Stimulated activated CD4-positive, alpha-beta T cell treated with anti-CD3 and anti-CD28 coated beads, TNF-alpha, amount 100 ng/mL, for 48 hours (primary cell): Measurements from ENCODE around the gene SLC35B2.

ENCODE experiments used
- DNase-seq, 3 donors: peaks; one replicate each; pipeline ENCODE4 v3.0.0-alpha.2; 2020; ENCODE audit warnings: low read depth in 3 of 3

Gene SLC35B2

DNA sequence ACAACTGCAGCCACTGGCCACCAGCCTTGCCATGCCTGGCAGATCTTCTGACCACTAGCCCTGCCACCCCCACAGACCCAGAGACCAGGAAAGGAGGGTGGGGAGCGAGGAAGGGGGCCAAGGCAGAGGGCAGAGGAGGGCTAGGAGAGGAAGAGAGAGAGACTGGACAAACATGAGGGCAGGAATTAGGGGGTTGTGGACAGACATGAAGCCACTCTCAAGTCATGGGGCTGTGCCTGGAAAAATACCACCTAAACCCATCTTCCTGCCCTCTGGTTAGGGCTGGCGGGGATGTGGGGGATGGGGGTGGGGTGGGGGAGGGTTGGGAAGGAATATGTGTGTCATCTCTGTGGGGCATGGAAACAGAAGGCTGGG lies 35.4 kb downstream of the SLC35B2 start:
- DNase-seq = no peak

DNA sequence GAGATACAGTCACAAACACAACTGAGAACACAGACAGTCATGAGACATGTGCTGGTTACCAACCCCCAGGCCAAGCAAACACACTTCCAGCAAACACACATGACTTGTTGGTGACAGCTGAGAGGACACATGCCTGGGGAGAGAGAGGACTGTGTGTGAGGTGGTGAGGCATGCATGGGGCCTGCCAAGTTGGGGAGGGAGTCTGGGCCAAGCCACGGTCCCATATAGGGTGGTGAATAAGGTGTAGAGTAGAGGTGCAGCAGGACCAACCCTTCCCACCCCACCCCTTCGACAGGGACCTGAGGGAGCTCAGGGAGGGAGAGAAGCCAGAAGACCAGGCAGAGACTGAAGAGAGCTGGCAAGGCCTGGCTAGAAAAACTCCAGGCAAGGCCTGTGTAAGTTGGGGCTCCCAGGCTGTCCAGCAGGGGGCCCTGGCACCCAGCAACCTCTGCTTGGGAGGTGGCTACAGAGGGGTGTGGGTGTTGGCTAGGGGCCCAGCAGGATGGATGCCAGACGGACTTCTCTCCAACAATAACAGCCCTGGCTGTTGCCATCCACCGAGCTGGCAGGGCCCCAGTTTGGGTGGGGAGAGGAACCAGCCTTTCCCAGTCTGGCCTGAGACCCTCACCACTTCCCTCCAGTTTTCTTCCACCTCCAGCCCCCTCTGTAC lies 35.9 kb downstream of the SLC35B2 start:
- peak; percentile 45 to 73 (median 69) for DNase-seq

DNA sequence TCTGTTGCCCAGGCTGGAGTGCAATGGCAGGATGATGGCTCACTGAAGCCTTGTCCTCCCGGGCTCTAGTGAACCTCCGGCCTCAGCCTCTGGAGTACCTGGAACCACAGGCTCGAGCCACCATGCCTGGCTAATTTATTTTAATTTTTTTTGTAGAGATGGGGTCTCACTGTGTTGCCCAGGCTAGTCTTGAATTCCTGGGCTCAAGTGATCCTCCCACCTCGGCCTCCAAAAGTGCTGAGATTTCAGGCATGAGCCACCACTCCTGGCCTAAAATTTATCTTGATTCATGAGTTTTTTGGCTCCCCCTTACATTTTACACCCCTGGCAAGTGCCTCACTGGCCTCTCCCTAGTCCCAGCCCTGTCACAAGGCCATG lies 36.4 kb downstream of the SLC35B2 start:
- no peak for DNase-seq

DNA sequence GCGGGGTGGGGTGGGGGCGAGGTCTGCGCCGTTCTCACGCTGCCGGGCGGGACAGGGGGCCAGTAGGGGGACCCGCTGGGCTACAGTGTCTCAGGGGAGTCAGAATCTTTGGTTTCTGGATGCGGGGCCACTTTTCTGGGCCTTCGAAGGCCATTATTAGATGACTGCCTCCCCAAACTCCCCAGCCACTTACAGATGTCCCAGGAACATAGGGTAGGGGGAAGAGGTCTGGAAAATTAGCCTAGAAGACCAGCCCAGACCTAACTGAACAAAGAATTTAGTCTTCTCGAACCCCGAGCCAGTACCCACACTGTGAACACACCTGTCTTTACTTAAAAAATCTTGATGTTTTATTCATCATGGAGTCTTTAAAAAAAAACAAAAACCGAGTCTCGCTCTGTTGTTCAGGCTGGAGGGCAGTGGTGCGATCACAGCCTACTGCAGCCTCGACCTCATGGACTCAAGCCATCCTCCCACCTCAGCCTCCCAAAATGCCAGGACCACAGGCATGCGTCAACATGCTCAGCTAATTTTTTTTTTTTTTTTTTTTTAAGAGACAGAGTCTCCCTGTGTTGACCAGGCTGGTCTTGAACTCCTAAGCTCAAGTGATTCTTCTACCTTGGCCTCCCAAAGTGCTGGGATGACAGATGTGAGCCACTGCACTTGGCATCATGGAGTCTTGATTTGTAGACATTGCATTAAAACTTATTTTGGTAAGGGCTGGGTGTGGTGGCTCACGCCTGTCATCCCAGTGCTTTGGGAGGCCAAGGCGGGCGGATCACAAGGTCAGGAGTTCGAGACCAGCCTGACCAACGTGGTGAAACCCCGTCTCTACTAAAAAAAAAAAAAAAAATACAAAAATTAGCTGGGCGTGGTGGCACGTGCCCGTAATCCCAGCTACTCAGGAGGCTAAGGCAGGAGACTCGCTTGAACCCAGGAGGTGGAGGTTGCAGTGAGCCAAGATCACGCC lies 37.2 kb downstream of the SLC35B2 start:
- DNase-seq = no peak

DNA sequence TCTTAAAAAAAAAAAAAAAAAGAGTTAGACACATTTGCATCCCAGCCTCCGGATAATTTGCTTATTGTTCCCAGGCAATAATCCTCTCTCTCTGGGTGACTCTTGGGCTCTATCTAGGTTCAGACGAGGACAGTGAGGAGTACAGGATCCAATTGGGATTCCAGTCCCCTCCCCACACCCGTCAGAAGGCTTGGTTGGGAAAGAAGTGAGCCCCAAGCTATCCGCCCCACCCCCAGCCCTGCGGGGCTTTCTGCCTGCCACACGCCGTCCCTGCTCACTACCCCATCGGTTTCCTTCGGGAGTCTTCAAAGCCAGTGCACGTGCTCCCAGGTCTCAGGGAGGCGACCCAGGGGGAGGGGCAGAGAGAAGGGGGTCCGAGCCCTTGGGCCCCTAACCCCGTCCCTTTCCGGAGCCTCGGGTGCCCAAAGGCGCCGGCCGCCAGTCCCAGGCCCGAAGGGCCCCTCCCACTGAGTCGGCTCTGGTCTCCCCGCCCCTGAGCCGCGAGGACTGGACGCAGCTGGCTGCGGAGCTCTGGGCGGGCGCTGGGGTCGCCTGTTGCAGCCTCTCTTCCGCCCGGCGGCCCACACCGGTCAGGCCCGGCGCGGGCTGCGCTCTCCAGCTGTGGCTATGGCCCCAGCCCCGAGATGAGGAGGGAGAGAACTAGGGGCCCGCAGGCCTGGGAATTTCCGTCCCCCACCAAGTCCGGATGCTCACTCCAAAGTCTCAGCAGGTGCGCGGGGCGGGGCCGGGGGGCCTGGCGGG lies 38.1 kb downstream of the SLC35B2 start:
- DNase-seq = no peak

DNA sequence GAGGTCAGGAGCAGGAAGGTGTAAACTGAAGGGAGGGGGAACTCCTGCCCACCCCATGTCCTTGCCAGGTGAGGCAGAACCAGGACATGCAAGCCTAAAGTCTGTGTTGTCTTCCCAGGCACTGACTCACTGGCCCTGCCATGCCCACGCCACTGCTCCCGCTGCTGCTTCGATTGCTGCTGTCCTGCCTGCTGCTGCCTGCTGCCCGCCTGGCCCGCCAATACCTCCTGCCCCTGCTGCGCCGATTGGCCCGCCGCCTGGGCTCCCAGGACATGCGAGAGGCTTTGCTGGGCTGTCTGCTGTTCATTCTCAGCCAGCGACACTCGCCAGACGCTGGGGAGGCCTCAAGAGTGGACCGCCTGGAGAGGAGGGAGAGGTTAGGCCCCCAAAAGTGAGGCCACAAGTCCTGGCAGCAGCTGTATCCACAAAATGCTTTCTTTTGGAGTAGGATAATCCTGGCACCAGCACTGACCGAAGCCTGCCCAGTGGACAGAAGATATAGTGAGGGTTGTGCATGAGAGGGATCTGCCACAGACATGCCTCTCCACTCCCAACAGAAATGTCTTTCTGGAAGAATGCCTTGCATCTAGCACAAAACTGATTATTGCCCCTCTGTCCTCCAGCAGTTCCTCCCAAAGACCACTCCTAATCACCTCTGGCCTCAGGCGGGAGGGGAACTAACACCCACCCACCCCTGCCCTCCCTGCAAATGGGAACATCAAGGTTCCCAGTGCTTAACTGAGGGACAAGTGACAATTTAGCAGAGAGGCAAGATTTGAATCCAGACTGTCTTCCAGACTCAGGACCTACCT lies 39.8 kb downstream of the SLC35B2 start:
- DNase-seq = no peak

DNA sequence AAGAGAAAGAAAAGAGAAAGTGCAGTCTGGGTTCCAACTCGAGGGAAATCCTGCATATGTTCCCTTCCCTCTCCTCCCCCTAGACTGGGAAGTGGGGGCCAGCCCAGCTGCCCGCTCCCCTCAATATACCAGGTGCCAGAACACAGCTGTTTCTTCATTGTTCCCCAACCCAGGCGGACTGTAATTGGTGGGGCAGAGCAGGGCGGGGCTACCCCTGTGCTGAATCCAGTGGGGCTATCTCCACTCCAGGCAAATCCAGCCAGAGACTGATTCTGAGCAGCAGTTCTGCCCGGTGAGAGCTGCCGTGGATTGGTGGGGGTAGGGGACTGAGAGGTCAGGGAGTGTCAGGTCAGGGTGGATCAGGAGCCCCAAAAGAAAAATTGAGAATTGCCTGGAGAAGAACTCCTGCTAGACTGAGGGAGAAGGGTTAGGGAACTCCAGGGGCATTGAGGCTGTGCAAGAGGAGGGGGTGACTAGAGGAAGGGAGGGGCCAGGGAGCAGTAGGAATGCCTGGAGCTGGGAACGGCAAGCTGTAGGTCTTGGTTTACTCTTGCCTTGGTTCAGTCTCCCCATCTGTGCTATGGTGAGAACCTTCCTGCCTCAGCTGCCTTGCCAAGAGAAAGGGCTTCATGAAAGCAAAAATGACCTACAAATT lies 40.5 kb downstream of the SLC35B2 start, which contains the start of gene MYMX:
Gene MYMX, plus strand, starts transcription at position 250 of the 655 bp plus-strand sequence. CDS start 546 bp downstream, outside the sequence.
- DNase-seq = no peak

DNA sequence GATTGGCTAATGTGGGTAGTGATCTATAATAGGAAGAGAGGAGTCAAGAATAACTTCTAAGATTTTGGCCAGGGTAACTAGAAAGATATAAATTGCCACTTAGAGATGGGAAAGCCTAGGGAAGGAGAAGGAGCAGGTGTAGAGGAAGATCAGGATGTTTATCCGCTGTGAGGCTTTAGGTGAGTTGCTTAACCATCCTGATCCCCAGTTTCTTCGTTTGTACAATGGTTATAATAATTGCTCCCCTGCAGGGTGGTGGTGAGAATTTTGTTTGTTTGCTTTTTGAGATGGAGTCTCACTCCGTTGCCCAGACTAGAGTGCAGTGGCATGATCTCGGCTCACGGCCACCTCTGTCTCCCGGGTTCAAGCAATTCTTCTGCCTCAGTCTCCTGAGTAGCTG lies 43.0 kb downstream of the SLC35B2 start:
- no peak for DNase-seq

DNA sequence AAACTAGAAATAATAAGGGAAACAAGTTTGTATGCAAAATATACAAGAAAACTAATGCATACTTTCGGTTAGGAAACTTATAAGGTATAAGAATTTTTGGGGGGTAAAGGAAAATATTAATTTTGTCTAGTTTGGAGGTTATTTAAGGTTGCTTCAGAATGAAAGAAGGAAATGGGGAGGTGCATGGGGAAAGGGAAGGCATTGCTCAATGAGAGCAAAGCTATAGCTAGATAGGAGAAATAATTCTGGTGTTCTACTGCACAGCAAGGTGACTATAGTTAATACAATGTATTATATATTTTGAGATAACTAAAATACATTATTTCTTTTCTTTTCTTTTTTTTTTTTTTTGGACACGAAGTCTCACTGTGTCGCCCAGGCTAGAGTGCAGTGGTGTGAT lies 46.0 kb downstream of the SLC35B2 start:
- DNase-seq = no peak

DNA sequence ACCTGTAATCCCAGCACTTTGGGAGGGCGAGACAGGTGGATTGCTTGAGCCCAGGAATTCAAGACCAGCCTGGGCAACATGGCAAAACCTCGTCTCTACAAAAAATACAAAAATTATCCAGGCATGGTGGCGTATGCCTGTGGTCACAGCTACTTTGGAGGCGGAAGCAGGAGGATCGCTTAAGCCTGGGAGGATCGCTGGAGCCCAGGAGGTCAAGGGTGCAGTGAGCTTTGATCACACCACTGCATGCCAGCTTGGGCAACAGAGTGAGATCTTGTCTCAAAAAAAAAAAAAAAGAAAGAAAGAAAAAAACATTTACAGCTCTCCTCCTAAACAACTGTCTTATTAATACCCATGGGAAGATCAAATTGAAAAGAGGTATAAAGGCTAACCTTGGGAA lies 49.4 kb downstream of the SLC35B2 start:
- DNase-seq = no peak
